H1 (cell line): Measurements from ENCODE around the gene RAPGEF6. TPM values are rescaled to one million over a fixed set of nuclear protein-coding genes. Genes with fewer than 3 reads are reported as not detected.

Experiments
- BACH1 ChIP-seq: IDR thresholded peaks from 2 replicates; pipeline ENCODE4 v1.6.1; 2012; ENCODE audit warnings: low read length, improper control_type of control experiment
- CTBP2 ChIP-seq: IDR thresholded peaks from 2 replicates; pipeline ENCODE4 v1.7.0; 2011; ENCODE audit warnings: borderline replicate concordance, mild to moderate bottlenecking, moderate library complexity, mixed read lengths, low read length; ENCODE audit not compliant: insufficient read depth, insufficient read length
- SIN3A ChIP-seq, 2 experiments: IDR thresholded peaks in 1 of 2; conservative IDR thresholded peaks in 1 of 2; 2 replicates each; pipeline ENCODE4 v1.6.1; 2011 to 2012; ENCODE audit warnings: low read length in 2 of 2, improper control_type of control experiment in 1 of 2, low read depth in 1 of 2, mild to moderate bottlenecking in 1 of 2
- YY1 ChIP-seq: IDR thresholded peaks from 2 replicates; pipeline ENCODE4 v1.6.1; 2011; ENCODE audit warnings: low read depth, mild to moderate bottlenecking, low read length
- polyA plus RNA-seq, 7 experiments: library from polyadenylated mRNA; depleted of rRNA in 3 of 7; stranded (reverse) in 5 of 7; unstranded in 2 of 7; fragments of >200 nt in 5 of 7; fragments of 200-250 nt in 2 of 7; gene quantifications; 1 replicate in 5 of 7; 2 replicates in 1 of 7; 4 replicates in 1 of 7; pipeline versions ENCODE4 v1.2.1 to v1.2.3, GENCODE V29; 2011 to 2013; ENCODE audit warnings: missing spikeins in 2 of 7, mixed read lengths in 2 of 7
- total RNA-seq: library from RNA; stranded (reverse); fragmentation: NEBNext Ultra II Directional; extraction: Animal tissue kit (Norgen Biotek cat#: 25700); gene quantifications from 2 replicates; pipeline ENCODE4 v1.2.1, GENCODE V29; 2021
- TF ChIP-seq, protein P1 (sequence below): IDR thresholded peaks from 2 replicates; pipeline ENCODE4 v1.6.1; 2011; ENCODE audit warnings: low read depth, mild to moderate bottlenecking, low read length; ENCODE audit not compliant: insufficient read depth

The RAPGEF6 gene
- total and polyA plus RNA-seq, 2 of the 8 experiments (the other 6 are each of a cell fraction or from before 2014, with no cell fraction given): 4.8 to 20.0 TPM

GRCh38 chr5:131628990-131629389 is 6.0 kb downstream of the RAPGEF6 start (continued):
- TF ChIP-seq, protein P1, sequence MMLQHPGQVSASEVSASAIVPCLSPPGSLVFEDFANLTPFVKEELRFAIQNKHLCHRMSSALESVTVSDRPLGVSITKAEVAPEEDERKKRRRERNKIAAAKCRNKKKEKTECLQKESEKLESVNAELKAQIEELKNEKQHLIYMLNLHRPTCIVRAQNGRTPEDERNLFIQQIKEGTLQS: no peak
- no peak for TF ChIP-seq SIN3A (conservative IDR thresholded peaks at IDR 0.05 in 1 of 2, IDR thresholded peaks at IDR 0.05 in 1 of 2; ENCODE audit: low read depth in 1 of 2, low read length in 2 of 2)
- no peak for TF ChIP-seq CTBP2
- TF ChIP-seq BACH1: no peak
- TF ChIP-seq YY1: no peak
